ENCODE data around the gene IFNL4. TPM values are rescaled to one million over a fixed set of nuclear protein-coding genes. Genes with fewer than 3 reads are reported as not detected.

IFNL4 gene
- total RNA-seq, 1 experiment from 2014 or later = not detected

DNA sequence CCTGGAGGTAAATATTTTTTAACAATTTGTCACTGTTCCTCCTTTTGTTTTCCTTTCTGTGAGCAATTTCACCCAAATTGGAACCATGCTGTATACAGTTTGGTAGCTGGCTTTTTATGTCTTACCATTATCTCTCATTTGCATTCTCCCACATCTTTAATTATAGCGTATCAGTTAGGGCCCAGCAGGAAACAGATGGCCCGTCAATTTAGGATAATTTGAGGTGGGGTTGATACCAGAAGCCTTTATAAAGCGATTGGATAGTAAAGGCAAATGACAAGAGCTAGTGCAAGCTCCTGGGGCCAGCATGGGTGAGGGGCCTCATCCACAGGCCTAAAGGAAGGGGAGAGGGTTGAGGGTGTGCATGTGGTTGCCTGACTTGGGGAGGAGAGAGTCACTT, 3.8 kb upstream of the IFNL4 start:
- intact Hi-C loops (cut with micrococcal nuclease; ENCODE audit: unreplicated experiment) = no loop called here
- BruUV-seq (replicated peaks) = no TSS peak
- TF ChIP-seq, protein P1, sequence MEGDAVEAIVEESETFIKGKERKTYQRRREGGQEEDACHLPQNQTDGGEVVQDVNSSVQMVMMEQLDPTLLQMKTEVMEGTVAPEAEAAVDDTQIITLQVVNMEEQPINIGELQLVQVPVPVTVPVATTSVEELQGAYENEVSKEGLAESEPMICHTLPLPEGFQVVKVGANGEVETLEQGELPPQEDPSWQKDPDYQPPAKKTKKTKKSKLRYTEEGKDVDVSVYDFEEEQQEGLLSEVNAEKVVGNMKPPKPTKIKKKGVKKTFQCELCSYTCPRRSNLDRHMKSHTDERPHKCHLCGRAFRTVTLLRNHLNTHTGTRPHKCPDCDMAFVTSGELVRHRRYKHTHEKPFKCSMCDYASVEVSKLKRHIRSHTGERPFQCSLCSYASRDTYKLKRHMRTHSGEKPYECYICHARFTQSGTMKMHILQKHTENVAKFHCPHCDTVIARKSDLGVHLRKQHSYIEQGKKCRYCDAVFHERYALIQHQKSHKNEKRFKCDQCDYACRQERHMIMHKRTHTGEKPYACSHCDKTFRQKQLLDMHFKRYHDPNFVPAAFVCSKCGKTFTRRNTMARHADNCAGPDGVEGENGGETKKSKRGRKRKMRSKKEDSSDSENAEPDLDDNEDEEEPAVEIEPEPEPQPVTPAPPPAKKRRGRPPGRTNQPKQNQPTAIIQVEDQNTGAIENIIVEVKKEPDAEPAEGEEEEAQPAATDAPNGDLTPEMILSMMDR (IDR thresholded peaks at IDR 0.05; ENCODE audit: unreplicated experiment) = no peak
- Mint-ChIP-seq H3K27ac (ENCODE audit: unreplicated experiment) (no peak overlapping the region), H3K36me3 (ENCODE audit: insufficient read depth, unreplicated experiment) (no peaks in the 10 kb centered on the region), H3K27me3 (ENCODE audit: unreplicated experiment) (peaks cover 67% of the 10 kb centered on the region), H3K4me3 (ENCODE audit: low read depth, unreplicated experiment) (no peak overlapping the region), H3K4me1 (ENCODE audit: low read depth, unreplicated experiment) (no peaks in the 10 kb centered on the region), H3K9me3 (ENCODE audit: low read depth, unreplicated experiment) (no peaks in the 10 kb centered on the region)
- CTCF ChIA-PET = interaction anchor here (0.7 kb wide), 1 partner anchor 44 kb away, joined by 3 read pairs; no protein-coding TSS in a partner anchor
- DNase-seq = no peak

DNA sequence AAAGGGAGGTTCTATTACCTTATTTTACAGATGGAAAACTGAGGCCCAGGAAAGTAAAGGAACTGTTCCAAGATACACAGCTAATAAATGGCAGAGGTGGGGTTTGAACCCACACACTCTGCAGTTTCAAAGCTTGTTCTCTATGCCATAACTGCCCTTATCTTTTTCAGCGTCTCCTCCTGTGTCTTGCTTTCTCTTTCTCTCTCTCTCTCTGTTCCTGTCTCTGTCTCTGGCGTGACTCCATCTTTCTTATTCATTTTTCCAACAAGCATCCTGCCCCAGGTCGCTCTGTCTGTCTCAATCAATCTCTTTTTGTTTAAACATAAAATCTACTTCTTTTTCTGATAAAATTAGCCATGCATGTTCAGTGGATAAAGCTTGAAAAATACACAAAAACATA, 3.2 kb upstream of the IFNL4 start:
- no TSS peak for BruUV-seq (replicated peaks)
- H3K27ac Mint-ChIP-seq (ENCODE audit: unreplicated experiment) = no peak overlapping the region
- H3K9me3 Mint-ChIP-seq (ENCODE audit: low read depth, unreplicated experiment) = no peaks in the 10 kb centered on the region
- peaks cover 73% of the 10 kb centered on the region for H3K27me3 Mint-ChIP-seq (ENCODE audit: unreplicated experiment)
- TF ChIP-seq, protein P1 (IDR thresholded peaks at IDR 0.05; ENCODE audit: unreplicated experiment) = no peak
- no peaks in the 10 kb centered on the region for H3K4me1 Mint-ChIP-seq (ENCODE audit: low read depth, unreplicated experiment)
- CTCF ChIA-PET = interaction anchor here (0.7 kb wide), 1 partner anchor 1034 kb away, joined by 8 read pairs; no protein-coding TSS in a partner anchor
- intact Hi-C loops (cut with micrococcal nuclease; ENCODE audit: unreplicated experiment) = no loop called here
- DNase-seq = no peak
- H3K4me3 Mint-ChIP-seq (ENCODE audit: low read depth, unreplicated experiment) = no peak overlapping the region
- H3K36me3 Mint-ChIP-seq (ENCODE audit: insufficient read depth, unreplicated experiment) = no peaks in the 10 kb centered on the region

DNA sequence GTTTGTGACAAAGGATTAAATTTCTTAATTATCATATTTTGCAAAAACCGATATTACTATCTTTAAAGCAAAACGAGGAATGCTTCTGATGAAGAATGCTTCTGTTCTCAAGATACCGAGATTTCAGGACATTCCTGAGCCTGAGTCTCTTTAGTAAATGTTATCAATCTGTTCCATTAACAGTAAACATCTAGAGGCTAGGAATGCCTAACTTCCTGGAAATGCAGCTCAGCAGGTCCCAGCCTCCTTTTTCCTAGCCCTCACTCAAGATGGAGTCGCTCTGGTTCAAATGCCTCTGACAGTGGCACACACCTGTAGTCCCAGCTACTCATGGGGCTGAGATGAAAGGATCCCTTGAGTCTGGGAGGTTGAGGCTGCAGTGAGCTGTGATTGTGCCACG, 2.4 kb upstream of the IFNL4 start:
- no peak overlapping the region for H3K4me3 Mint-ChIP-seq (ENCODE audit: low read depth, unreplicated experiment)
- TF ChIP-seq, protein P1 (IDR thresholded peaks at IDR 0.05; ENCODE audit: unreplicated experiment) = no peak
- no peak for DNase-seq
- H3K36me3 Mint-ChIP-seq (ENCODE audit: insufficient read depth, unreplicated experiment) = no peaks in the 10 kb centered on the region
- no peaks in the 10 kb centered on the region for H3K4me1 Mint-ChIP-seq (ENCODE audit: low read depth, unreplicated experiment)
- no TSS peak for BruUV-seq (replicated peaks)
- H3K27ac Mint-ChIP-seq (ENCODE audit: unreplicated experiment) = no peak overlapping the region
- H3K27me3 Mint-ChIP-seq (ENCODE audit: unreplicated experiment) = peaks cover 74% of the 10 kb centered on the region
- intact Hi-C loops (cut with micrococcal nuclease; ENCODE audit: unreplicated experiment) = no loop called here
- H3K9me3 Mint-ChIP-seq (ENCODE audit: low read depth, unreplicated experiment) = no peaks in the 10 kb centered on the region
- CTCF ChIA-PET = interaction anchor here (0.7 kb wide), 1 partner anchor 1035 kb away, joined by 8 read pairs; no protein-coding TSS in a partner anchor

DNA sequence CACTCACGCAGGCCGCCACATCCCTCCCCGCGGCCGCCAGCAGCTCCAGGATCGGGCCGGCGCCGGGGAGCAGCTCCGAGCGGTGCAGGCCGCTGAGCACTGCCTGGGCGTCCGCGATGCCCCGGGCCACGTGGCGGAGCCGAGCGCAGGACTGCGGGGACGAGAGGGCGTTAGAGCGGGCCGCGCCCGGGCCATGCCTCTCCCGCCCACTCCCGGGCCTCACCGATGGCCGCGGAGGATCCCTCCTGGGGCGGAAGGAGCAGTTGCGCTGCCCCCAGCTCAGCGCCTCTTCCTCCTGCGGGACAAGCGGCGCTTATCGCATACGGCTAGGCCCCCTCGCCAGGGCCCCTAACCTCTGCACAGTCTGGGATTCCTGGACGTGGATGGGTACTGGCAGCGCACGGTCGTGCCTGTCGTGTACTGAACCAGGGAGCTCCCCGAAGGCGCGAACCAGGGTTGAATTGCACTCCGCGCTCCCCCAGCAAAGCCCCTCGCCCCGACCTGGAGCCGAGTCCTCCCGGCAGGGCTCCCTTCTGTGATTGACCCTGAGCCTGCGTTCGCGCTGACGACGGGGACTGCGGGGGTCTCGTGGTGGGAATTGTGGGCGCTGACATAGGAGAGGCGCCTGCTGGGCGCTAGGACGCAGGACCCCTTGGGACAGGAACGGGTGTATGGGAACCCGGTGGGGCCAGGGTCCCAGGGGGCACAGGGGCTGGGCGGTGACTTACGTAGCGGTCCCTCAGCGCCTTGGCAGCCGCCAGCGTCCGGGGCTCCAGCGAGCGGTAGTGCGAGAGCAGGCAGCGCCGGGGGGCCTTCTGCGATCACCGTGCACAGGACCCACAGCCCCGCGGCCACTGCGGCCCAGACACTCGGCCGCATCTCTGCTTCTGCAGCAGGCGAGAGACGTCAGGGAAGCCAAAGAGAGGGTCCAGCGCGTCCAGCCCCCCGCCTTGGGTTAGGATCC, 673 bp downstream of the IFNL4 start:
- CTCF ChIA-PET = interaction anchor here (0.7 kb wide), 1 partner anchor 10 kb away, joined by 5 read pairs; no protein-coding TSS in a partner anchor

More for the DNA sequence above, 673 bp downstream of the IFNL4 start:
- Mint-ChIP-seq H3K27me3 (ENCODE audit: unreplicated experiment) (peaks cover 81% of the 10 kb centered on the region), H3K27ac (ENCODE audit: unreplicated experiment) (no peak overlapping the region), H3K4me1 (ENCODE audit: low read depth, unreplicated experiment) (no peaks in the 10 kb centered on the region), H3K4me3 (ENCODE audit: low read depth, unreplicated experiment) (no peak overlapping the region), H3K9me3 (ENCODE audit: low read depth, unreplicated experiment) (no peaks in the 10 kb centered on the region), H3K36me3 (ENCODE audit: insufficient read depth, unreplicated experiment) (no peaks in the 10 kb centered on the region)
- TF ChIP-seq, protein P1 (IDR thresholded peaks at IDR 0.05; ENCODE audit: unreplicated experiment) = no peak
- no TSS peak for BruUV-seq (replicated peaks)
- intact Hi-C loops (cut with micrococcal nuclease; ENCODE audit: unreplicated experiment) = no loop called here
- no peak for DNase-seq

Measured in Calu3 (cell line).